NCI-H2227 (cell line): ENCODE data around the gene UBE2C.

Source experiments
- DNase-seq: peaks from one replicate; lab custom pipeline; 2025; ENCODE audit not compliant: unreplicated experiment; lab: John Stamatoyannopoulos, UW

Gene UBE2C

GRCh38 chr20:45857114-45857881 is 44.9 kb downstream of the UBE2C start, which contains the start of the genes ACOT8 and ZSWIM3:
ACOT8 (minus strand) TSS chr20:45857392; CDS start chr20:45857315, 77 bp downstream.
ZSWIM3 (plus strand) TSS chr20:45857614; CDS start chr20:45857826, 212 bp downstream.
- DNase-seq, result peak; percentile 100

GRCh38 chr20:45857882-45858216 is 45.4 kb downstream of the UBE2C start:
- DNase-seq, result peak; percentile 58

GRCh38 chr20:45859916-45860315 is 47.5 kb downstream of the UBE2C start:
- DNase-seq, result no peak

GRCh38 chr20:45860560-45861220 is 48.2 kb downstream of the UBE2C start:
- no peak for DNase-seq

- DNase-seq, result peak; percentile 13
These were observed 49.0 kb downstream of the UBE2C start for GRCh38 chr20:45861221-45862075.

GRCh38 chr20:45863543-45864470 is 51.4 kb downstream of the UBE2C start:
- DNase-seq, result peak; percentile 31

- no peak for DNase-seq
These were observed 54.0 kb downstream of the UBE2C start for GRCh38 chr20:45866454-45866853.
